ENCODE results near the gene RCOR1.
A peak's percentile ranks its signal among the peaks of the same experiment; 100 is the strongest.
"Not testable (repeated sequence)": the region's sequence is repeated elsewhere in the genome, so short reads cannot be mapped to it uniquely, and the experiment has no call there.

Gene RCOR1

GRCh38 chr14:102629808-102630350, 37.4 kb downstream of the RCOR1 start:
- DNase-seq (ENCODE audit: low spot score) = no peak

GRCh38 chr14:102630405-102630804, 38.0 kb downstream of the RCOR1 start:
- DNase-seq (ENCODE audit: low spot score) = no peak

GRCh38 chr14:102630881-102631280, 38.4 kb downstream of the RCOR1 start:
- DNase-seq (ENCODE audit: low spot score) = no peak

GRCh38 chr14:102633906-102634595, 41.6 kb downstream of the RCOR1 start:
- DNase-seq (ENCODE audit: low spot score) = no peak

GRCh38 chr14:102639611-102640010, 47.2 kb downstream of the RCOR1 start:
- DNase-seq (ENCODE audit: low spot score) = not testable (repeated sequence)

- no peak for DNase-seq (ENCODE audit: low spot score)
These were observed 52.1 kb downstream of the RCOR1 start for GRCh38 chr14:102644523-102644922.

GRCh38 chr14:102645746-102646440, 53.4 kb downstream of the RCOR1 start:
- DNase-seq (ENCODE audit: low spot score) = no peak

- no peak for DNase-seq (ENCODE audit: low spot score)
These were observed 54.2 kb downstream of the RCOR1 start for GRCh38 chr14:102646615-102647014.

GRCh38 chr14:102652194-102652593, 59.7 kb downstream of the RCOR1 start:
- no peak for DNase-seq (ENCODE audit: low spot score)

GRCh38 chr14:102654298-102654697, 61.8 kb downstream of the RCOR1 start:
- no peak for DNase-seq (ENCODE audit: low spot score)

- peak; percentile 7 for DNase-seq (ENCODE audit: low spot score)
These were observed 62.7 kb downstream of the RCOR1 start for GRCh38 chr14:102655137-102655536.

GRCh38 chr14:102659797-102660196, 67.3 kb downstream of the RCOR1 start:
- DNase-seq (ENCODE audit: low spot score) = no peak

GRCh38 chr14:102661614-102662013, 69.2 kb downstream of the RCOR1 start:
- DNase-seq (ENCODE audit: low spot score) = no peak

GRCh38 chr14:102662636-102663430, 70.4 kb downstream of the RCOR1 start:
- DNase-seq (ENCODE audit: low spot score) = no peak

GRCh38 chr14:102663440-102663839, 71.0 kb downstream of the RCOR1 start:
- no peak for DNase-seq (ENCODE audit: low spot score)

- DNase-seq (ENCODE audit: low spot score) = no peak
These were observed 73.2 kb downstream of the RCOR1 start for GRCh38 chr14:102665621-102666020.

GRCh38 chr14:102666635-102667034, 74.2 kb downstream of the RCOR1 start:
- DNase-seq (ENCODE audit: low spot score) = no peak

- DNase-seq (ENCODE audit: low spot score) = no peak
These were observed 75.3 kb downstream of the RCOR1 start for GRCh38 chr14:102667703-102668102.

- no peak for DNase-seq (ENCODE audit: low spot score)
These were observed 75.9 kb downstream of the RCOR1 start for GRCh38 chr14:102668291-102668873.

- DNase-seq (ENCODE audit: low spot score) = no peak
These were observed 79.0 kb downstream of the RCOR1 start for GRCh38 chr14:102671410-102671809.

- DNase-seq (ENCODE audit: low spot score) = no peak
These were observed 80.0 kb downstream of the RCOR1 start for GRCh38 chr14:102672410-102672960.

GRCh38 chr14:102675396-102675795, 82.9 kb downstream of the RCOR1 start:
- no peak for DNase-seq (ENCODE audit: low spot score)

Data from LoVo (cell line).